HUES6 (cell line): ENCODE results near the gene NOBOX.
"Not testable (repeated sequence)": the region's sequence is repeated elsewhere in the genome, so short reads cannot be mapped to it uniquely, and the experiment has no call there.

Experiments
- H3K27ac ChIP-seq: 2 replicates; pipeline ENCODE4 v1.7.0; 2013; ENCODE audit warnings: low read depth, mild to moderate bottlenecking, low read length, inconsistent platforms
- H3K27me3 ChIP-seq: 2 replicates; pipeline ENCODE4 v1.6.1; 2013; ENCODE audit warnings: low read length; ENCODE audit not compliant: control insufficient read depth, insufficient read depth
- H3K36me3 ChIP-seq: 2 replicates; pipeline ENCODE4 v1.6.1; 2013; ENCODE audit warnings: low read length; ENCODE audit not compliant: control insufficient read depth, insufficient read depth
- H3K4me1 ChIP-seq: 2 replicates; pipeline ENCODE4 v1.6.1; 2013; ENCODE audit warnings: low read length; ENCODE audit not compliant: control insufficient read depth, insufficient read depth
- H3K4me3 ChIP-seq: 2 replicates; pipeline ENCODE4 v1.5.1; 2013; ENCODE audit warnings: low read depth, low read length
- H3K9ac ChIP-seq: one replicate; pipeline ENCODE4 v1.6.1; 2013; ENCODE audit warnings: mild to moderate bottlenecking, low read length
- H3K9me3 ChIP-seq: 2 replicates; pipeline ENCODE4 v1.6.1; 2013; ENCODE audit warnings: low read depth, low read length; ENCODE audit not compliant: control insufficient read depth, insufficient read depth

The NOBOX gene

DNA sequence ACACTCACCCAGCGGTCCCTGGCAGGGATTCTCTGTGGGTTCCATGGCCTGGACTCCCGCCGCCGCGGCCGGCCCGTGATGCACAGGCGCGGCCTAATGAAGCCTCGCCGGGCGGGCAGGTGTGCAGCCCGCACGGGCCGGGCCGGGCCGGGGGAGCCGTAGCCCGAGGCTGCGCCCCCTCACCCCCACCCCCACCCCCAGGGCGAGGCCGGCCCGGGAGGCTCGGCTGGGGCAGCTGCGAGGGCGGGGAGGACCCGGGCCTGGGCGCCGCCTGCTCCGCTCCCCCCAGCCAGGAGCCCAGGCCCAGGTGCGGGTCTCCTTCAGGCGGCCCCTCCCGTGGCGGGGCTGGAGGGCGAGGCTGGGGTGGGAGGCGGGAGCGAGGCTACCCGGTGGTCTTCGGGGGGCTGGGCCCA lies at the start of gene NOBOX:
Gene NOBOX, minus strand, starts transcription at position 45 of the 413 bp plus-strand sequence.
- H3K27me3 ChIP-seq = no peaks in the 10 kb centered on the region
- H3K27ac ChIP-seq = no peak within 1 kb of the TSS
- peaks cover 6% of the 10 kb centered on the region for H3K4me1 ChIP-seq
- H3K9me3 ChIP-seq = no peaks in the 10 kb centered on the region
- H3K9ac ChIP-seq = no peak within 1 kb of the TSS
- H3K4me3 ChIP-seq = no peak within 1 kb of the TSS
- H3K36me3 ChIP-seq = no peaks in the 10 kb centered on the region

DNA sequence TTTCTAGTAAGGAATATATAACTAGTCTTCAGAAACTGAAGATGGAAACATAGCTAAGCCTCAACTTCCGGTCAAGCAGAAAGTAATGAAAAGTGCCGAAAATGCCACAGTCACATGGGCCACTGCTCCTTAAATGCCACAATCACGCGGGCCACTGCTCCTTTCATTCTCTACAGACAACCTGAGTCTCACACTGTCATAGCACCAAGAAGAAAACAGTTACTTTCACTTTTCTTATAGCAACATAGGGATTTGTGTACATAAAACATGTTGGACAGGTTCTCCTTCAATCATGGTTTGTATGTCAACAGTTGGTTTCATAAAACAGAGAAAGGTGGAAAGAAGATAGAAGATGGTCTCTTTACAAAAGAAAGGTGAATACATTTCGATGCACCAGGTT lies 48.6 kb upstream of the NOBOX start:
- Histone ChIP-seq H3K36me3 (no peaks in the 10 kb centered on the region), H3K27me3 (no peaks in the 10 kb centered on the region), H3K4me3 (no peak overlapping the region)

DNA sequence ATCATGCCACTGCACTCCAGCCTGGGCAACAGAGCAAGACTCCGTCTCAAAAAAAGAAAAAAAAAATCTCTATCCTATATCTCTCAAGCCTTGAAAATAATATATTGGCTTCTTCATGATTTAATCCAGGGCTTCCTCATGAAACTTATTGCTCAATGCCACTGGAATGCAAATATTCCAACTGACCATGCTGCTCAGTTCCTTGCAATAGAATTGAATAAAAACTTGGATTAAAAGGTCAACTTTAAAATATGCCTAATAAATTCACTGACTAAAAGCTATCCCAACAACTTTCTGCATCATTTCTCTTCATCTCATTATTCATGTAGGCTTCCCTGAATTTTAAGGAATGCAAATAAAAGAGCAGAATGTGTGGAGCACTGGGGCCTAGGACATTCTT lies 42.1 kb upstream of the NOBOX start:
- Histone ChIP-seq H3K27ac (no peak overlapping the region), H3K4me1 (no peaks in the 10 kb centered on the region), H3K36me3 (no peaks in the 10 kb centered on the region), H3K9me3 (no peaks in the 10 kb centered on the region), H3K27me3 (no peaks in the 10 kb centered on the region), H3K9ac (no peak overlapping the region), H3K4me3 (no peak overlapping the region)

More for the DNA sequence above, 48.6 kb upstream of the NOBOX start:
- Histone ChIP-seq H3K9me3 (peaks cover 14% of the 10 kb centered on the region), H3K4me1 (no peaks in the 10 kb centered on the region), H3K9ac (no peak overlapping the region), H3K27ac (no peak overlapping the region)

DNA sequence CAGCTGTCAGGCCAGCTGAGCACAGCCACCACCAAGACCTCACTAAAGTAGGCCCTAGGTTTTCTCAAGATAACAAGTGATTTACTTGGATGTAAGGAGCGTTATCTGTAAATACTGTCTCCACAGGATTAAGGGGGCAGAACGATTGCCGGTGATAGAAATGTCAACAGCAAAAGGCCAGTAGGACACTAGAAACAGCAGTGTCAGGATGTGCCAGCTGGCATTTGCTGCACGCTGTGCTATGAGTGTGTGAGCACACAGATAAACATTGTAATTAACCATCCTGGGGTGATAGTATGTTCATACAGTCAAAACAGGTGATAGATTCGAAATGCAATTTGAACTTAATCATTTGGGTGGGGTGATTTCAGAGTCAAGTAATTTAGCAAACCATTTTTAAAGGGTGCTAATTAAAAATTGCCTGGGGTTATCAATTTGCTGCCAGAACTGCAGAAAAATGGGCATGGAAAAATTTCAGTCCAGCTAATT lies 36.3 kb upstream of the NOBOX start:
- Histone ChIP-seq H3K36me3 (no peaks in the 10 kb centered on the region), H3K4me1 (no peaks in the 10 kb centered on the region), H3K4me3 (no peak overlapping the region), H3K27ac (no peak overlapping the region), H3K9ac (no peak overlapping the region), H3K9me3 (no peaks in the 10 kb centered on the region), H3K27me3 (no peaks in the 10 kb centered on the region)

DNA sequence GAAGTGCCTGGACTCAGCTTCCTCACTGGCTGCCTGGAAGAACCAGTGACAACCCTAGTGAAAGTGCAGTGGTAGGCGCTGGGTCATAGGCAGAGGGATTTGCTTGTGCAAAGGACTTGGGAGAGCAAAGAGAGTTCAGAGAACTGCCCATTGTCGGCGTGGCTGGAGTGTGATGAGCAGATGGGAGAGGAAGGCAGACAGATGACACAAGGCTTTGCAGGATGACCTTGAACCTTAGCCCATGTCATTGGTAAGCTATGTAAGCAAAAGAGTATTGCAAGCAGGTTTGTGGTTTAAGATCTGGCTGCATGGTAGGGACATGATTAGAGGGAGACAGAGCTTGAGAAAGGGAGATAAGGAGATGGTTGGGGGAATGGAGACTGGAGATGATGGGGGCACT lies 35.3 kb upstream of the NOBOX start:
- H3K27ac ChIP-seq = no peak overlapping the region
- no peaks in the 10 kb centered on the region for H3K36me3 ChIP-seq
- no peaks in the 10 kb centered on the region for H3K4me1 ChIP-seq
- H3K27me3 ChIP-seq = no peaks in the 10 kb centered on the region
- H3K9ac ChIP-seq = no peak overlapping the region
- H3K9me3 ChIP-seq = no peaks in the 10 kb centered on the region
- no peak overlapping the region for H3K4me3 ChIP-seq

DNA sequence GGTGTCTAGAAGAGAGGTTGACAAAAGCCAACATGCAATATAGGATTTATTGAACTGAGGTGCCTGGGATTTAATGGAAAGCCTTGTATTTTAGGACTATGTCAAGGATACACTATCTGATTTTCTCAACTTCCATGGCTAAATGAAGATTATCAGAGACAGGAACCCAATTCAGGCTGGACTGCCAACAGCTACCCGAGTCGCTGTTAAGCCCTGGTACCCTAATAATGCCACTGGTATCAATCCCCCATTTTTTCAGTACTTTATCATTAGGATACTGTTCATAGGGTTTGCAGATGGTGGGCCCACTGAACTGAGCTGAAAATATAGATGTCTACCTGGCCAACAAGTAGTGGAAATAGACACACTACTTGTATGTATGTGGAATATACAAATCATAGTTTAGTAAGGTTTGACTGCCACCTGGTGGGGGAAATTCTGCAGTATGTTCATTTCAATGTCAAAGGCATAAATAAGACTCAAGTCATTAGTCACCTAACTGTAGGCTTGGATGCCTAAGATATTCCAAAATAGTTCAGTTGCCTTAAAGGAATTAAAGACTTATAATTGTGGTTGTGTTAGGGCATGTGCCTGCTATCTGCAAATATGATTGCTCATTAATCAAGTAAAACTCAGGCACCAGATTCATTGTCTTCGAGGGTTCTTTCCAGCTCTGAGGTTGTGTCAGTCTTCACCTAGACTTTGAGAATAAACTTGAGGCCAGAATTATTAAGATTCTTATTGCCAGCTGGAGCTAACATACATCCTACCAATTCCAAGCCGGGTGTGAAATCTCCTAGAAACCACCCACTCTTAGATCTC lies 34.1 kb upstream of the NOBOX start:
- no peaks in the 10 kb centered on the region for H3K36me3 ChIP-seq
- H3K4me1 ChIP-seq = no peaks in the 10 kb centered on the region
- no peak overlapping the region for H3K27ac ChIP-seq
- H3K27me3 ChIP-seq = no peaks in the 10 kb centered on the region
- H3K9ac ChIP-seq = no peak overlapping the region
- H3K4me3 ChIP-seq = no peak overlapping the region
- H3K9me3 ChIP-seq = no peaks in the 10 kb centered on the region

DNA sequence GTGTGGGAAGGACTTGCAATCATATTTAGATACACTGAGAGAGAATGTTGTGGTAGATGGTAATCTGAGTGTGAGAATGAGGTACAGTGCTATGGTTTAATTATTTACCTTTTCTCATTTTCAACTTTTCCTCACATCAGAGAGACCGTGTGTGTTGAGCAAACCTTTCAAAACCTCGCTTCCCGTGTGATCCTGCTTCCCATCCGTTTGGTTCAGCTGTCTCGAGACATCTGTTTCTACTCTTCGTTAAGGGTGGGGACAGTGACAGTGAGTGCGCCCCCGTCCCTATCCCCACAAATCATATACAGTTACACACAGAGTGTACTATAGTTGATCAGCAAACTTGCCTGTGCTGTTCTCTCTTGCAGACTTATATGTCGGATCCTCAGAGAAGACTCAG lies 33.0 kb upstream of the NOBOX start:
- Histone ChIP-seq H3K4me3 (no peak overlapping the region), H3K27ac (no peak overlapping the region), H3K9ac (no peak overlapping the region), H3K36me3 (no peaks in the 10 kb centered on the region), H3K27me3 (no peaks in the 10 kb centered on the region), H3K4me1 (no peaks in the 10 kb centered on the region), H3K9me3 (no peaks in the 10 kb centered on the region)

DNA sequence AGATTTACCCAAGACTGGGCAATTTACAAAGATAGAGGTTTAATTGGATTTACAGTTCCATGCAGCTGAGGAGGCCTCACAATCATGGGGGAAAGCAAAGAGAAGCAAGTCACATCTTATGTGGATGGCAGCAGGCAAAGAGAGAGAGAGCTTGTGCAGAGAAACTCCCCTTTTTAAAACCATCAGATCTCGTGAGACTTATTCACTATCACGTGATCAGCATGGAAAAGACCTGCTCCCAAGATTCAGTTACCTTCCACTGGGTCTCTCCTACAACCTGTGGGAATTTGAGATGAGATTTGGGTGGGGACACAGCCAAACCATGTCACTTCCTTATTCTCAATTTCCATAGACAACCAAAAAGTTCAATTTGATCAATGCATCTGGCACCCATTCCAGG lies 24.9 kb upstream of the NOBOX start:
- H3K36me3 ChIP-seq = no peaks in the 10 kb centered on the region
- H3K4me3 ChIP-seq = no peak overlapping the region
- peaks cover 48% of the 10 kb centered on the region for H3K9me3 ChIP-seq
- H3K27me3 ChIP-seq = no peaks in the 10 kb centered on the region
- no peaks in the 10 kb centered on the region for H3K4me1 ChIP-seq
- no peak overlapping the region for H3K27ac ChIP-seq
- H3K9ac ChIP-seq = no peak overlapping the region

DNA sequence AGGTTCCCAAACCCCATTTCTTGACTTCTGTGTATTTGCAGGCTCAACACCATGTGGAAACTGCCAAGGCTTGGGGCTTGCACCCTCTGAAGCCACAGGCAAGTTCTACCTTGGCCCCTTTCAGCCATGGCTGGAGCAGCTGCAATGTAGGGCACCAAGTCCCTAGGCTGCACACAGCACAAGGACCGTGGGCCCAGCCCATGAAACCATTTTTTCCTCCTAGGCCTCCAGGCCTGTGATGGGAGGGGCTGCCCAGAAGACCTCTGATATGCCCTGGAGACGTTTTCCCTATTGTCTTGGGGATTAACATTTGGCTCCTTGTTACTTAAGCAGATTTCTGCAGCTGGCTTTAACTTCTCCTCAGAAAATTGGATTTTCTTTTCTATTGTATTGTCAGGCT lies 24.0 kb upstream of the NOBOX start:
- not testable (repeated sequence) for H3K4me3 ChIP-seq, H3K27me3 ChIP-seq, H3K27ac ChIP-seq, H3K4me1 ChIP-seq, H3K36me3 ChIP-seq, H3K9ac ChIP-seq
- peaks cover 48% of the 10 kb centered on the region for H3K9me3 ChIP-seq

DNA sequence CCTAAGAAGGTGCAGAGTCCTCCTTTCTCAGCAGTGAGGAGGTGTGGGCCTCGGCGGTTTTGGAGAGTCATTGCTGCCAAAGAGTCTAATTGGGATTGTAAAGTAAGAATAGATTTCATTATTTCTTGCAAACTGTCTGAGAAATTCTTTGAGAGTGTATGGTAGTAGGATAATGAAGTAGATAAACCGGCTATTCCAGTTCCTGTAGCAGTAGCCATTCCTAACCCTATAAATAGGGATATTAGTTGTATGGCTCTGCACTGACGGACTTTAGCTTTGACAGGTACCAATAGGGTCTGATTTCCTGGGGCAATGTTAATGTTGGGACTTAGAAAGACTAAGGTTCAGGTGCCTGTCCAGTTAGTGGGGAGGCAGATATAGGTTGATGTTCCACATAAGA lies 15.4 kb upstream of the NOBOX start:
- H3K36me3 ChIP-seq, H3K27me3 ChIP-seq, H3K4me1 ChIP-seq, H3K4me3 ChIP-seq, H3K9ac ChIP-seq, H3K27ac ChIP-seq, H3K9me3 ChIP-seq: not testable (repeated sequence)

DNA sequence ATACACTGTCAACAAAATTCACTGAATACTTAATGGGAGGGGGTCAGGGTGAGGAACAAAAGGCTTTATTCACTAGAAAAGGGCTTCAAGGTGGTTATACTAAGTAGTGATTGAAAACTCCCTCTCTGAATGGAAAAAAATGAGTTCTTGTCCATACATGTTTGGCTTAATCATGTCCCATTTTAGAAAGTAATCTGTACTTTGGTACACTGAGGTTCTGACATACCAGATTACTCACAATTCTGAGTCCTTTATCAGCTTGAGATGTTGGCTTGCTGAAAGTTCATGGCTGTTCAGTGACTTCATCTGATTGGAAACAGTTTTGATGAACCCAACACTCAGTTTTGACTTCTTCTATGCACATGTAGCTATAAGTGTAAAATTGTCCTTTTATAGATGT lies 12.8 kb upstream of the NOBOX start:
- Histone ChIP-seq H3K36me3 (no peaks in the 10 kb centered on the region), H3K9me3 (peaks cover 9% of the 10 kb centered on the region), H3K27me3 (no peaks in the 10 kb centered on the region), H3K9ac (no peak overlapping the region), H3K4me1 (no peaks in the 10 kb centered on the region), H3K27ac (no peak overlapping the region), H3K4me3 (no peak overlapping the region)
